Measurements from ENCODE around the gene NR6A1.

NR6A1 gene

DNA sequence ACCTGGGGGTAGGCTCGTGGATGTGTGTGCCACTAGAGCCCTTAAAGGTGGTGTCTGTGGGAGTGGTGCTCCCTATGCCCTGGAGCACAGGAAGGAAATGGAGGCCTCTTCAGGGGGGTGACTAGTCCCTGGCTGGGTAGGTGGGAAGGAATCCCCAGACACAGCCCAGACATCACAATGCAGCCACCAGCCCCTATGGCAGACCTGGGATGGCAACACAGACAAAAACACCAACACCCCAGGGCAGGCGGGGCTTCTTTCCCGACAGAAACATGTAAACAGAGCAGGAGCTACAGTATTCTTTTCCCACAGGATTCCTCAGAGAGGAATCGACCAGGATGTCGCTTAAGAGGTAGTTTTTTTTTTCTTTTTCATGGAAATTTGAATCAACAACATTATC, 253.5 kb downstream of the NR6A1 start:
- no peaks in the 10 kb centered on the region for H3K9me3 ChIP-seq (ENCODE audit: control insufficient read depth, low read length)
- H3K4me3 ChIP-seq (ENCODE audit: low read length) = no peak overlapping the region
- H3K4me1 ChIP-seq (ENCODE audit: control insufficient read depth, insufficient read depth, low read length) = no peaks in the 10 kb centered on the region
- H3K36me3 ChIP-seq (ENCODE audit: control insufficient read depth, insufficient read depth, low read length) = no peaks in the 10 kb centered on the region
- H3K9ac ChIP-seq (ENCODE audit: low read length) = no peak overlapping the region
- H3K27me3 ChIP-seq (ENCODE audit: control insufficient read depth, insufficient read depth, low read length) = peaks cover 7% of the 10 kb centered on the region

DNA sequence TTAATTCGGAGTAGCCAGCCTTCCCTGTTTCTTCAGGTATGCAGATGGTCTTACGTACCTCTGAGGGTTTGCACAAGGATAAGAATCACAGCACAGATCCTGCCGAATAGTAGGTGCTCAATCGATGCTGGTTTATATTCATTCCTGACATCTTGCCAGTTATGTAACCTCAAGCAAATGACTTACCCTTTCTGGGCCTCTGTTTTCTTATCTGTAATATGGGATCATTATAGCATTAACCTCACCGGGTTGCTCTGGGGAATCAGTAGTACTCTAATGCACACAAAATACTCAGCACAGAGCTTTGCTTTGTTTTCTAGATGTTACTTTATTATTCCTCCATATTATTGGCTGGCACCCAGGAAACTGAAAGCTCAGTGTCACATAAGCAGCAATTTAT, 256.2 kb downstream of the NR6A1 start:
- Histone ChIP-seq H3K4me1 (ENCODE audit: control insufficient read depth, insufficient read depth, low read length) (no peaks in the 10 kb centered on the region), H3K36me3 (ENCODE audit: control insufficient read depth, insufficient read depth, low read length) (no peaks in the 10 kb centered on the region), H3K4me3 (ENCODE audit: low read length) (no peak overlapping the region), H3K27me3 (ENCODE audit: control insufficient read depth, insufficient read depth, low read length) (peaks cover 11% of the 10 kb centered on the region), H3K9ac (ENCODE audit: low read length) (no peak overlapping the region), H3K9me3 (ENCODE audit: control insufficient read depth, low read length) (no peaks in the 10 kb centered on the region)

DNA sequence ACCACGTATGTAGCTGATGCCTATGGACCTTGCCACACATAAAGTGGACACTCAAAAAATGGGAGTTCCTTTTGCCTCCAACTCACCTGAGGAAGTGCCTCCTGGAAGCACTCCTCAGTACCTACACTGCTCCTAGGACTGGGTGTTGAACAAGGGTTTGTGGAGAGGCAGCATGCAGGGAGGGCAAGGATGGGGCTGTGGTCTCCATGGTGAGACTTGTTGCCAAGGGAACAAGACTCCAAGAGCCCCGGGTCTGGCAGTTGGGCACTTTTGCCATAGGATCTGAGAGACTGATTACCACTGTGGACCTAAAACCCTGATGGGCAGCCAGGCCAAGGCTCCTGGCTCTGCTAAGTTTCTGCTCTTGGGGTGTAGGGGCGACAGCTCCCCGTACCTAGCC, 257.0 kb downstream of the NR6A1 start:
- no peak overlapping the region for H3K9ac ChIP-seq (ENCODE audit: low read length)
- H3K36me3 ChIP-seq (ENCODE audit: control insufficient read depth, insufficient read depth, low read length) = no peaks in the 10 kb centered on the region
- H3K9me3 ChIP-seq (ENCODE audit: control insufficient read depth, low read length) = no peaks in the 10 kb centered on the region
- H3K4me1 ChIP-seq (ENCODE audit: control insufficient read depth, insufficient read depth, low read length) = no peaks in the 10 kb centered on the region
- H3K4me3 ChIP-seq (ENCODE audit: low read length) = no peak overlapping the region
- H3K27me3 ChIP-seq (ENCODE audit: control insufficient read depth, insufficient read depth, low read length) = peaks cover 11% of the 10 kb centered on the region

DNA sequence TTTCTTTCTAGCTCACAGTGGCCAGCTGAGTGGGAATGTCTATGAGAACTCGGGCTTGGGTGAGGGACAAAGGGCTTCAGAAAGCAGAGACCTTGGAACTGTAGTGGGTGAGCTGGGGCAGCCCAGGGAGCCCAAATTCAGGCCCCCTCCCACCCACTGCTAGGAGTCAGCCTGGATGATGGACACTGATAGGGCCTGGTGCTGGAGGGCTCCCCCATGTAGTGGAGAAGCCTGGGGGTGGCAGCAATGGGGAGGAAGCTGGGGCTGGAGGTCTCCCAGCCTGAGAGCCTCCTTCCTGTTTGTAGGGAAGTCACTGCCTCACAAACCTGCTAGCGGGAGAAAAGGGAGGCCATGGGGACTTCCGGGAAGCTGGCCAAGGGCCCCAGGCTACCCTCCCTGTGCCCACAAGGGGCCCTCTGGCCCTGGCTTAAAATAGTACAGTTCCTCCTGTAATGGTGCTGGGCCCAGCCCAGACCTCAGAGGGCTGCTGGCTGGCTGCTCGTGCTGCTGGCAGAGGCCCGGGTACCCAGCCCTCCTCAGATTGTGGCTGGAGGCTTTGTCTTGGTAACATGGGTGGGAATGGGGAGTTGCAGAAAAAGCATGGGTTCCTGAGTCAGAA, 257.6 kb downstream of the NR6A1 start:
- Histone ChIP-seq H3K36me3 (ENCODE audit: control insufficient read depth, insufficient read depth, low read length) (no peaks in the 10 kb centered on the region), H3K9ac (ENCODE audit: low read length) (no peak overlapping the region), H3K27me3 (ENCODE audit: control insufficient read depth, insufficient read depth, low read length) (peaks cover 11% of the 10 kb centered on the region)

DNA sequence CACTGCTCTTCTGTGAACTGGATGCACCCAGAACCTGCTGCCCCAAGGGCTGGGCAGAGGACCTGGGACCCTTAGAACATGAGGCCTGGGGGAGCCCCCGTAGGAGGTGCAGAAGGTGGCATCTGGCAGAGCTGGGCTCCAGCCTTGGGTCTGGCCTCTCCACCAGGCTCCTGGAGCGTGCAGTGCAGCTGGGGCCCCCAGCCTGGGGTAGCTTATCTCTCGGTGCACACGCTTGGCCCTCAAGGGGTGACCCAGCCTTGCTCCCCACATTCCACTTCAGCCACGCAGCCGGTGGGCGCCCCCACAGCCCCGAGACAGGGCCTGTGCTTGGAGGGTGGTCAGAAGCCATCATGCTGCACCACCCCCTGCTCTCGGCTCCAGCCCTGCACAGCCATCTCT, 258.3 kb downstream of the NR6A1 start:
- Histone ChIP-seq H3K9me3 (ENCODE audit: control insufficient read depth, low read length) (no peaks in the 10 kb centered on the region), H3K4me1 (ENCODE audit: control insufficient read depth, insufficient read depth, low read length) (no peaks in the 10 kb centered on the region), H3K9ac (ENCODE audit: low read length) (no peak overlapping the region)

More for the DNA sequence above, 257.6 kb downstream of the NR6A1 start:
- no peak overlapping the region for H3K4me3 ChIP-seq (ENCODE audit: low read length)
- H3K4me1 ChIP-seq (ENCODE audit: control insufficient read depth, insufficient read depth, low read length) = no peaks in the 10 kb centered on the region
- H3K9me3 ChIP-seq (ENCODE audit: control insufficient read depth, low read length) = no peaks in the 10 kb centered on the region

DNA sequence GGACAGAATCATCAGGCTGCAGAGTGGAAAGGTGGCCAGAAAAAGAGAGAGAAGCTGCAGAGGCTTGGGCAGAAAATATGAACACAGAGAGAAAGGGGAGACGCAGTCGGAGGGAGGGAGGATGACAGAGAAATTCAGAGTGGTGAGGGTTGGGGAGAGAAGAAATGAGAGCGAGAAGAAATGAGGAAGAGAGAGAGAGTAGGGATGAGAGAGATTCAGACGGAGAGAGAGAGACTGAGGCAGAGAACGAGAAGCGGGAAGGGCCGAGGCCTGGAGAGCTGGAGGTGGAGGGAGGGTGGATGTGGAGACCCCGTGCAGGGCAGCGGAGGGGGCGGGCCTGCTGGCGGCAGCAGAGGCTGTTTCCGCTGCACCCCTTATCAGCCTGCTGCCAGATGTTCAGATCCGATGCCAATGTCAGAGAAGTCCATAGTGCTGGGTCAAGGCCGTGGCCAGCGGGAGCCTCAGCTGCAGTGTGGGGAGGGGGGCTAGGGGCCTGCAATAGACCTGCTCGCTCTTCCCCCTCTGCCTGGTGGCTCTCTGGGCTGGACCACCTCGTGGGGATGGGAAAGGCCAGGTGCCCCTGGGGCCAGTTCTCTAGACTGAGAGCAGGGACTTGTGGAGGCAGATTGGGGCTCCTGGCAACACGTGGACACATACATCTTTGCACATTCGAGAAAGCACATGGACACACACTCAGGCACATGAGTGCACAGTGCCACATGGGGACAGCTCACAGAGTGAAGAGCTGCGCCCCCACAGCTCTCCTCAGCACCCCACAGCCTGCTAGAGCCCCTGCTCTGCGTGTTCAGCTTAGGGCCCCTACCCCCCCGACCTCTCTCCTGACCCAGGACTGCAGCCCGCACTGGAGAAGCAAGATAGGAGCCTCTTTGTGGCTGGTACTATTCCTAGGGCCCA, 259.0 kb downstream of the NR6A1 start:
- H3K4me1 ChIP-seq (ENCODE audit: control insufficient read depth, insufficient read depth, low read length) = no peaks in the 10 kb centered on the region
- peaks cover 11% of the 10 kb centered on the region for H3K27me3 ChIP-seq (ENCODE audit: control insufficient read depth, insufficient read depth, low read length)
- no peaks in the 10 kb centered on the region for H3K9me3 ChIP-seq (ENCODE audit: control insufficient read depth, low read length)
- no peak overlapping the region for H3K4me3 ChIP-seq (ENCODE audit: low read length)
- no peak overlapping the region for H3K9ac ChIP-seq (ENCODE audit: low read length)
- H3K36me3 ChIP-seq (ENCODE audit: control insufficient read depth, insufficient read depth, low read length) = no peaks in the 10 kb centered on the region

More for the DNA sequence above, 258.3 kb downstream of the NR6A1 start:
- Histone ChIP-seq H3K27me3 (ENCODE audit: control insufficient read depth, insufficient read depth, low read length) (peaks cover 11% of the 10 kb centered on the region), H3K36me3 (ENCODE audit: control insufficient read depth, insufficient read depth, low read length) (no peaks in the 10 kb centered on the region), H3K4me3 (ENCODE audit: low read length) (no peak overlapping the region)

DNA sequence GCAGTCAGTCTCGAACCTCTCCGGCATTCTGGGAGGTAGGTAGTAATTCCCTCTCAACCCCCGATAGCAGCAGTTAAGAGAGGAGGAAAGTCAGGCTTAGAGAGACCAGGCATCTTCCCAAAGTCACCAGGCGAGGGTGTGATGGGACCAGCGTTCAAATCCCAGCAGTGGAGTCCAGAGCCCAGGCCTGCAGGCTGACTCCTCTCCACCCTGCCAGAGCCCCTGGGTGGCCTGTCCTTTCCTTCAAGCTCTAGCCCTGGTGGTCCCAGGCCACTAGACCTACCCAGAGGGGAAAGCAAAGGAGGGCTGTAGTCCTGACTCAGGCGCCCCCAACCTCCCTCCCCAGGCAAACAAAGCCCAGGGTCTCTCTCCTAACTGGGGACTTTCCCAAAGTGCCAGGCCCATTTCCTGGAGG, 259.7 kb downstream of the NR6A1 start:
- Histone ChIP-seq H3K36me3 (ENCODE audit: control insufficient read depth, insufficient read depth, low read length) (no peaks in the 10 kb centered on the region), H3K9me3 (ENCODE audit: control insufficient read depth, low read length) (no peaks in the 10 kb centered on the region), H3K4me1 (ENCODE audit: control insufficient read depth, insufficient read depth, low read length) (no peaks in the 10 kb centered on the region), H3K9ac (ENCODE audit: low read length) (no peak overlapping the region), H3K4me3 (ENCODE audit: low read length) (no peak overlapping the region), H3K27me3 (ENCODE audit: control insufficient read depth, insufficient read depth, low read length) (peaks cover 11% of the 10 kb centered on the region)

DNA sequence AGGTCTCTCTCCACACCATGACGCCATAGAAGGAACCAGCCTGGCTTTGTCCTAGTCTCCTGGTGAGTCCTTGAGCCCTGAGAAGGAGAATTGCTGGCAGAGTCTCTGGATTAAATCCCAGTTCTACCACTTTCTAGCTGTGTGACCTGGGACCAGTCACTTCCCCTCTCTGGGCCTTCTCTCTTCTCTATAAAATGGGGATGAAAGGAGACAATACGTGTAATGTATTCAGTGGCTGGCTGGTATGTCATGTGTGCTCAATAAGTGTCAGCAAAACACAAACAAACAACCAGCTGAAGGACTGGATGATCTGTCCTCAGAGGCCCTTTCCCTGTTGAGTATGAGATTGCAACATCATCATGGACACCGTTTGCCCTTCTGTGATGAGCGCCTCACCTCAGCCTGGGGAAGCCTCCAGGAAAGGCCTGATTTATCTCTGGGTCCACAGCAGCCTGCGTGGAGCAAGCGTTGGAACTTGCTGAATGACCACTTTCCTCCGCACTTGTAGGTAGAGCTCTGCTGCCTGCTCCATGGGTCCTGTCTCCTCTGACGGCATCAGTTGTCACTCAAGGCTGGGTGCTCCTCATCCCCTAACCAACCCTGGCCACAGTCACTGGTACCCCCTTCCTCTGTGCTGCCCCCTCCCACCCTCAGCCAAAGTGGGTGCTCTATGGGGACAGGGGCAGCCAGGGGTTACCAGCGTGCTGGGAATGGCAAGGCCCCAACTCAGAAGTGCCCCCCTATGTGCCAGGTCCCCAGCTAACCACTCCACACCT, 260.3 kb downstream of the NR6A1 start:
- Histone ChIP-seq H3K4me3 (ENCODE audit: low read length) (no peak overlapping the region), H3K4me1 (ENCODE audit: control insufficient read depth, insufficient read depth, low read length) (no peaks in the 10 kb centered on the region), H3K9me3 (ENCODE audit: control insufficient read depth, low read length) (no peaks in the 10 kb centered on the region), H3K9ac (ENCODE audit: low read length) (no peak overlapping the region), H3K27me3 (ENCODE audit: control insufficient read depth, insufficient read depth, low read length) (peaks cover 16% of the 10 kb centered on the region), H3K36me3 (ENCODE audit: control insufficient read depth, insufficient read depth, low read length) (no peaks in the 10 kb centered on the region)

DNA sequence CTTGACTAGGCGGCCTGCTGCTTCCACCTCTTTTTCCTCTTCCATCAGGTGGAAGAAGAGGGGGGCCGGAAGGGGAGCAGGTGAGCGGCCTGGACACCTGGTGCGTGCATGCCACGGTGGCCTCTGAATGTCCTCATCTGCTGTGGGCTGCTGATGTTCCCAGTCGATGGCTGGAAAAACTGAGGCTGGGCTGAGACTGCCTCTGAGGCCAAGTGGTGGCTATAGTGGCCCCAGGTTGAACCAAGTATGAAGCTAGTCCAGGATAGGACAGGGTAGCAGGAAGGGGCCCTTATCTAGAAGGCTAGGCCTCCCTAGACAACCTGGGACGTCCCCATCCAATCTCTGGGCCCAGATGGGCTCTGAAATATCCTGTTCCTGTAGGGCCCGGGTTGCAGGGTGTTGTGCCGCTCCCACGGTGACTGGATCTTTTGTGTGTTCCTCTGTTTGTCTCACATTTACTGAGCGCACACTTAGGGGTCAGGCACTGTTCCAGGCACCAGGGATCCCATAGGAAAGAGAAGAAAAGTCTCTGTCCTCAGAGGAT, 263.2 kb downstream of the NR6A1 start:
- H3K9me3 ChIP-seq (ENCODE audit: control insufficient read depth, low read length) = no peaks in the 10 kb centered on the region
- peaks cover 35% of the 10 kb centered on the region for H3K27me3 ChIP-seq (ENCODE audit: control insufficient read depth, insufficient read depth, low read length)

DNA sequence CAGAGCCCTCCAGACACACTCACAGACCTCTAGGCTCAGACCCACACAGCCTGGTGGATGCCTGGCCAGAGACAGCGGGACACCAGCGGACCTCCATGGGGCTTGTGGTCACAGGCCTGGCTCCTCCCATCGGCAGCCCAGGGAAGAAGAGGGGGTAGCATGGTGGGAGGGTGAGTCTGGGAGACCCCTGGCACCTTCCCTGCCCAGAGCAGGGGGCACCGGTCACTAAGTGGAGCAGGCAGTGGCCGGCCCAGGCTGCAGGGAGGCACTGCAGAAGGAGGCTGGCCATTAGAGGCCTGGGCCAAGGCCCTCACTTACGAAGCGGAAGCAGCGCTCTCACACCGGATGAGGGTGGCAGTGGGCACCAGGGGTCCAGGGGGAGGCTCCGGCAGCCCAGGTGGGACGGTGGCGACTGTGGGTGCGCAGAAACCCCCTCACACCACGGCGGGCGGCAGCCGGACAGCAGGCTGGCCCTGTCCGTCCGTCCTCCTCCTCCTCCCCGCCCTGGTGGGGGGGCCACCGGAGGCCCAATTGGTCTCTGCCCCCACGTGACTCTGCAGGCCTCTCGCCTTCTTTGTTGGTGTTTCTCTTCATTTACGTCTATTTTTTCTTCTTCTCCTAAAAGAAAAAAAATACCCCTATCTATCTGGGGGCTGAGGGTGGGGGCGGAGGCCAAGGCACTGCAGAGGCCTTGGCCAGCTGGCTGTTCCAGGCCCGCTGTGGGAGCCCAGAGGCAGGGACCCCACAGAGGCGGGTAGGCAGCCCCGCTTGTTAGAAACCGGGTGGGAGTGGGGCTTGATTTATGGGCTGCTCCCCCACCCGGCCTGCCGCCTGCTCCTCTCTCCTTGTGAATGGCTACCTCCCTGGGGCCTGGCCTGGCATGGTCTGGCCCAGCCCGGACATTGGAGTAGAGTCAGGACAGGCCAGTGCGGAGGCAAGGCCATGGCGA, 263.9 kb downstream of the NR6A1 start, which contains the start of gene NR5A1:
NR5A1 (minus strand) TSS at position 469 of the 949 bp plus-strand sequence. CDS start 4,004 bp downstream, outside the sequence.
- H3K36me3 ChIP-seq (ENCODE audit: control insufficient read depth, insufficient read depth, low read length) = no peaks in the 10 kb centered on the region
- no peak within 1 kb of the TSS for H3K4me3 ChIP-seq (ENCODE audit: low read length)
- no peak within 1 kb of the TSS for H3K9ac ChIP-seq (ENCODE audit: low read length)
- peaks cover 8% of the 10 kb centered on the region for H3K4me1 ChIP-seq (ENCODE audit: control insufficient read depth, insufficient read depth, low read length)
- H3K9me3 ChIP-seq (ENCODE audit: control insufficient read depth, low read length) = no peaks in the 10 kb centered on the region
- H3K27me3 ChIP-seq (ENCODE audit: control insufficient read depth, insufficient read depth, low read length) = peaks cover 39% of the 10 kb centered on the region

More for the DNA sequence above, 263.2 kb downstream of the NR6A1 start:
- H3K9ac ChIP-seq (ENCODE audit: low read length) = no peak overlapping the region
- no peak overlapping the region for H3K4me3 ChIP-seq (ENCODE audit: low read length)
- H3K4me1 ChIP-seq (ENCODE audit: control insufficient read depth, insufficient read depth, low read length) = peaks cover 8% of the 10 kb centered on the region
- no peaks in the 10 kb centered on the region for H3K36me3 ChIP-seq (ENCODE audit: control insufficient read depth, insufficient read depth, low read length)

DNA sequence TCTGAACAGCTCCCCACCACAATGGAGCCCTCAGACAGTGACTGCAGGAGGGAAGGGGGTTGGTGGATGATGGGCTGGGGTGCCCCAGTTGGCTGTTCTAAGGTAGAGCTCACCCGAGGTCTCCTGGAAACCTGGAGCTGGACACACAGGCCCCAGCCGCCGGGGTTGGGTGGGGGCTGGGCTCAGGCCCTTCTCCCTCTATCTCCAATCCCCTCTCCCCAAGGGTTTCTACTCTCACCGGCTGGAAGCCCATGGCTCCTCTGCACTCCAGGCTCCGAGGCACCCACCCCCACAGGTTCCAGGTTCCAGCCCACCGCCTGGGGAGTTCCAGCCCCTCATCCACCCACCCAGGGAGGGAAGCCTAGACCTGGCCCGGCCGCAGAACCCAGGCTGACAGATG, 264.7 kb downstream of the NR6A1 start:
- Histone ChIP-seq H3K27me3 (ENCODE audit: control insufficient read depth, insufficient read depth, low read length) (peaks cover 46% of the 10 kb centered on the region), H3K4me1 (ENCODE audit: control insufficient read depth, insufficient read depth, low read length) (peaks cover 8% of the 10 kb centered on the region), H3K36me3 (ENCODE audit: control insufficient read depth, insufficient read depth, low read length) (no peaks in the 10 kb centered on the region), H3K9me3 (ENCODE audit: control insufficient read depth, low read length) (no peaks in the 10 kb centered on the region), H3K4me3 (ENCODE audit: low read length) (no peak overlapping the region), H3K9ac (ENCODE audit: low read length) (no peak overlapping the region)

Data from mucosa of stomach (tissue), 1 donor.